Prostate gland (tissue), 2 donors: ENCODE results near the gene SETBP1. TPM values are rescaled to one million over a fixed set of nuclear protein-coding genes. Genes with fewer than 3 reads are reported as not detected.

Source experiments
- DNase-seq: peaks from one replicate; pipeline ENCODE4 v3.0.0-alpha.2; 2019; ENCODE audit warnings: low spot score
- H3K27ac ChIP-seq, 2 donors: fragments of 200-600 bp; sonication (generic); 2 replicates each; pipeline ENCODE4 v1.5.1; 2017 to 2019
- H3K27me3 ChIP-seq: fragments of 200-600 bp; sonication (generic); replicated peaks from 2 replicates; pipeline ENCODE4 v1.5.1; 2019; ENCODE audit not compliant: insufficient read depth
- H3K36me3 ChIP-seq, 2 donors: fragments of 200-600 bp; sonication (generic); 1 replicate in 1 of 2; 2 replicates in 1 of 2; pipeline versions ENCODE4 v1.5.1 to v1.8.1; 2017 to 2019
- H3K4me1 ChIP-seq: fragments of 200-600 bp; sonication (generic); replicated peaks from 2 replicates; pipeline ENCODE4 v1.5.1; 2019
- H3K4me3 ChIP-seq, 2 donors: fragments of 200-600 bp; sonication (generic); 2 replicates each; pipeline ENCODE4 v1.5.1; 2017 to 2019
- H3K9me3 ChIP-seq: fragments of 200-600 bp; sonication (generic); 2 replicates; pipeline ENCODE4 v1.5.1; 2017
- CTCF ChIP-seq, 4 experiments: fragments of 200-600 bp in 2 of 4; fragments of 450-650 bp in 2 of 4; sonication (generic) in 2 of 4; IDR thresholded peaks; 1 replicate in 3 of 4; 2 replicates in 1 of 4; pipeline ENCODE4 v1.5.1; 2016 to 2019; ENCODE audit warnings: antibody characterized with exemption in 4 of 4, mild to moderate bottlenecking in 2 of 4, moderate library complexity in 2 of 4
- POLR2A ChIP-seq: fragments of 450-650 bp; IDR thresholded peaks from one replicate; pipeline ENCODE4 v1.6.1; 2016; ENCODE audit warnings: antibody characterized with exemption, mild to moderate bottlenecking
- POLR2AphosphoS5 ChIP-seq: sonication (generic); formaldehyde crosslinking; IDR thresholded peaks from one replicate; pipeline ENCODE4 v1.6.1; 2017; ENCODE audit warnings: antibody characterized with exemption
- WGBS: methylation state at CpG from one replicate; pipeline ENCODE4 v1.1.5; 2018; 5-methylcytosine and 5-hydroxymethylcytosine counted together
- intact Hi-C: fragments of 100-400 bp; cut with DNase I; formaldehyde crosslinking; loops from one replicate; pipeline ENCODE4 v1.14.2; 2022
- total RNA-seq, 2 donors: library from RNA; depleted of rRNA; stranded (reverse); fragments of >200 nt; gene quantifications; one replicate each; pipeline ENCODE4 v1.1.0, GENCODE V29; 2016

The SETBP1 gene
- total RNA-seq, 2 donors from 2014 or later: 28.4 to 45.1 TPM

DNA sequence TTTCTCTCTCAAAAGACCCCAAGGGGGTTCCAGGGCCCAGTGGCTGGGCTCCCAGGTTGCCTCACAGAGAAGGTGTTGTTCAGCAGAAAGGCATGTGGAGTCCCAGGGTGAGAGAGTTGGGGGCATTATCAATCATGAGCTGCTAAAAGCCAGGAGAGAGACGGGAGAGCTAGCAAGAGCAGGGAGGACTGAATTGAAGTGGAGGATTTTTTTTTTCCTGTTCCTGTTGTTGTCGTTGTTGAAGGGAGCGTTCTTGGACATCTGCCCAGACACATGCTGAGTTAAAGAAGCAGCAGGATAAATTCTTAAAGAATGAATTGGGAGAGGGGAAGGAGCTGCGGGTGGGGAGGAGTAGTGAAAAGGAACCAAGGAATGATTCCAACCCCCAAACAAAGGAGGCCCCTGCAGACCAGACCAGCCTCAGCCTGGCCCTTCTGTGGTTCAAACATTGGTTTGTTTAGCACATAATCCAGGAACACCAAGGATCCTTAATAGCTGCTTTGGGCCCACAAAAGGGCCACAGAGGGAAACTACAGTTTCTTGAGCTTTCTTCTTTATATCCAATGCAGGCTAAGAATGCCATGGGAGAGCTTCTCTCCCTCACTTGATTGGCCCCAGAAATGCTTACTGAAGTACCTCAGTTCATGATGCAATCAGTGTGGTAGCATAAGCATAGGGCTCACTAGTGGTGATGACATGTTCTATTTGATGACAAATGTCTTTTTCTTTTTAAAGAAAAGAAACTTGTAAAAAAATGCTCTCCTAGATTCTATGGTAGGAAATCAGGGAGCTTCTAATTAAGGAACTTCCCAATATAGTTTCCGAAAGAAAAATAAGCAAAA, 146.0 kb downstream of the SETBP1 start:
- 20% methylated on average over 5 of the region's 5 CpGs for WGBS
- TF ChIP-seq POLR2AphosphoS5 (peak; percentile 70), POLR2A (no peak)
- peak overlapping the region; percentile 73 to 74 for H3K27ac ChIP-seq
- no peaks in the 10 kb centered on the region for H3K9me3 ChIP-seq
- no peaks in the 10 kb centered on the region for H3K27me3 ChIP-seq
- H3K4me1 ChIP-seq: peaks cover 2% of the 10 kb centered on the region
- no peak overlapping the region for H3K4me3 ChIP-seq
- no peaks in the 10 kb centered on the region for H3K36me3 ChIP-seq
- intact Hi-C loops: no loop called here
- DNase-seq: peak; percentile 87

DNA sequence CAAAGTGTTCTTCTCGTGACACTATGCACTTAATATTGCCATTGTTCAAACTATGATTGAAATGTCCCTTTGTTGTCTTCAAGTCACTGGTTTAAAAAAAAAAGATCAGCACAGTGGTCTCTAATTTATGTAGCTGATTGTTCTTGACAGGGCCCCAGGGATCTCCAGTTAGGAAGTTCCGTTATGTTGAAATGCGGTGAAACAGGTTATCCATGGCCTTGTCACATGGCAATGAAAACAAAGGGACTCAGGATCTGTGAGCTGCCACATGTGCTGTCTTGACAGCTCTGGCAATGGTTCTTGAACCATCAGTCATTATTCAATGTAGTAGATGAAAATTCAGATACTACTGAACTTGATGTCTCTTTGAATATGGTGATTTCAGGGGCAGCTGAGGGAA, 147.4 kb downstream of the SETBP1 start:
- no peaks in the 10 kb centered on the region for H3K27me3 ChIP-seq
- H3K9me3 ChIP-seq: no peaks in the 10 kb centered on the region
- DNase-seq: peak; percentile 13
- H3K4me3 ChIP-seq: no peak overlapping the region
- H3K4me1 ChIP-seq: peaks cover 2% of the 10 kb centered on the region
- 70% methylated on average over 3 of the region's 3 CpGs for WGBS
- H3K36me3 ChIP-seq: no peaks in the 10 kb centered on the region
- TF ChIP-seq POLR2AphosphoS5 (no peak), CTCF (IDR thresholded peaks at IDR 0.05) (no peak), POLR2A (no peak)
- intact Hi-C loops: no loop called here
- H3K27ac ChIP-seq: no peak overlapping the region

GRCh38 chr18:44830581-44830980, 149.9 kb downstream of the SETBP1 start:
- WGBS: 21% methylated on average over 1 of the region's 1 CpG
- Histone ChIP-seq H3K27ac (no peak overlapping the region), H3K4me1 (no peaks in the 10 kb centered on the region), H3K4me3 (no peak overlapping the region), H3K27me3 (no peaks in the 10 kb centered on the region), H3K9me3 (no peaks in the 10 kb centered on the region), H3K36me3 (no peaks in the 10 kb centered on the region)
- DNase-seq: no peak
- no peak for TF ChIP-seq CTCF (IDR thresholded peaks at IDR 0.05)
- no peak for TF ChIP-seq POLR2AphosphoS5
- no peak for TF ChIP-seq POLR2A
- intact Hi-C loops: loop anchor here (10.0 kb wide), 1 partner anchor 84 kb away; no protein-coding TSS in a partner anchor

- no peaks in the 10 kb centered on the region for H3K9me3 ChIP-seq
- H3K27ac ChIP-seq: no peak overlapping the region
- intact Hi-C loops: loop anchor here (10.0 kb wide), 1 partner anchor 81 kb away; no protein-coding TSS in a partner anchor
- no peak for DNase-seq
- H3K27me3 ChIP-seq: no peaks in the 10 kb centered on the region
- H3K4me3 ChIP-seq: no peak overlapping the region
- peaks cover 1% of the 10 kb centered on the region for H3K4me1 ChIP-seq
- TF ChIP-seq POLR2A (no peak), POLR2AphosphoS5 (no peak), CTCF (IDR thresholded peaks at IDR 0.05) (no peak)
- WGBS: 69% methylated on average over 2 of the region's 2 CpGs
- no peaks in the 10 kb centered on the region for H3K36me3 ChIP-seq
Observed at GRCh38 chr18:44833786-44834185, 153.1 kb downstream of the SETBP1 start.

DNA sequence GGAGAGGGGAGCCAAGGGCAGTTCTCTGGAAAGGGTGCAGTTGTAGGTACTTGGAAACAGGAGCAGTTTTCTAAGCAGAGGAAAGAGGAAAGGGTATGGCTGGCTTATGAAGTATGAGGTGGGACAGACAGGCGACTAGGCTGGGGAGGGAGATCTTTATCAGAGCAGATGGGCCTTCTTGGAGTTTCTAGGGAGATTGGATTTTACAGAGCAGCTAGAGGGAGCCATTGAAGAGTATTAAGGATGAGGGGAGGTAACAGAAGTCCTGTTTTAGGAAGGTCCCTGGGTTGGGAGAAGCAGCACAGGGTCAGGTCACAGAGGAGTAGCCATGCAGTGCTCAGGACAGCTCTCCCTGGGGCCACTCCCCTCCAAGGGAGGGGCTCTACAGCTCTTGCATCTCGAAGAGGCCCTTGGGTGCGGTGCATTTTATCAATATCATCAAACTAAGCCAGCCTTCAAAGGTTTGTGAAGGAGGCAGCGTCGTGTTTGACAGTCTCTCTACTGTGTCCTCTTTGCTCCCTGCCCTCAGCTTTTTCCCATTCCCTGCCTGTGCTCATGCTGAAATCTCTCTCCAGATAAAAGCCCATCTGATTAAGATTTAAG, 154.3 kb downstream of the SETBP1 start:
- Histone ChIP-seq H3K4me3 (no peak overlapping the region), H3K27me3 (no peaks in the 10 kb centered on the region), H3K36me3 (no peaks in the 10 kb centered on the region), H3K9me3 (no peaks in the 10 kb centered on the region), H3K4me1 (peaks cover 12% of the 10 kb centered on the region), H3K27ac (no peak overlapping the region)
- intact Hi-C loops: loop anchor here (10.0 kb wide), 1 partner anchor 80 kb away; no protein-coding TSS in a partner anchor
- DNase-seq: no peak
- TF ChIP-seq POLR2A: no peak
- TF ChIP-seq CTCF (IDR thresholded peaks at IDR 0.05): no peak
- no peak for TF ChIP-seq POLR2AphosphoS5
- 73% methylated on average over 5 of the region's 5 CpGs for WGBS
